K562 (cell line): Measurements from ENCODE around the gene SLC6A1. TPM values are rescaled to one million over a fixed set of nuclear protein-coding genes. Genes with fewer than 3 reads are reported as not detected.

ENCODE experiments used
- ATAC-seq: fragments of 200-7000 bp; cut with Tn5 transposase; 3 replicates; pipeline ENCODE4 v1.9.1; 2020; ENCODE audit warnings: moderate library complexity
- BruUV-seq: library from RNA; stranded (reverse); fragments of 400-500 nt; replicated peaks from 2 replicates; lab custom pipeline; 2021; lab: Mats Ljungman, UMichigan
- CTCF ChIA-PET: fragments of 300-600 bp; formaldehyde crosslinking; extraction: SDS; loops from one replicate; lab custom pipeline; 2021; ENCODE audit warnings: low intra/inter-chr PET ratio; lab: Yijun Ruan, JAX
- POLR2A ChIA-PET: fragments of 300-600, 350-650 bp; sonication (Branson Sonifier 250); formaldehyde crosslinking; extraction: SDS; loops from one replicate; lab custom pipeline; 2021; ENCODE audit warnings: antibody characterized with exemption, inconsistent platforms; lab: Yijun Ruan, JAX
- DNase-seq, 4 experiments: peaks; one replicate each; pipeline versions ENCODE4 v3.0.0 to v3.0.0-alpha.2; 2011 to 2018; ENCODE audit warnings: low spot score in 3 of 4, mixed read lengths in 3 of 4; ENCODE audit errors: extremely low read depth in 1 of 4
- FAIRE-seq: peaks from 2 replicates; lab custom pipeline; 2011; peaks lifted over from hg19 to GRCh38; lab: Jason Lieb, UNC
- H2AFZ ChIP-seq: 2 replicates; pipeline ENCODE4 v1.6.0; 2011; ENCODE audit warnings: low read depth, low read length, control low read depth, inconsistent platforms
- H3K27ac ChIP-seq: fragments of 200-600 bp; 3 replicates; pipeline ENCODE4 v1.8.0; 2011; ENCODE audit warnings: low read depth, mild to moderate bottlenecking, control low read depth, inconsistent platforms, low read length, moderate library complexity, mixed read lengths; ENCODE audit errors: extremely low read depth
- H3K27me3 ChIP-seq, 2 experiments: fragments of 300-600 bp in 1 of 2; 2 replicates in 1 of 2; 3 replicates in 1 of 2; pipeline versions ENCODE4 v1.6.0 to v1.8.0; 2011; ENCODE audit warnings: inconsistent platforms in 2 of 2, low read length in 2 of 2, mild to moderate bottlenecking in 1 of 2, mixed read lengths in 1 of 2, moderate library complexity in 1 of 2; ENCODE audit not compliant: control insufficient read depth in 2 of 2, insufficient read depth in 2 of 2
- H3K36me3 ChIP-seq: fragments of 300-600 bp; 3 replicates; pipeline ENCODE4 v1.8.0; 2011; ENCODE audit warnings: mild to moderate bottlenecking, low read length, inconsistent platforms; ENCODE audit not compliant: control insufficient read depth, insufficient read depth
- H3K4me1 ChIP-seq, 2 experiments: fragments of 200-600 bp in 1 of 2; replicated peaks in 1 of 2; 2 replicates in 1 of 2; 3 replicates in 1 of 2; pipeline versions ENCODE4 v1.5.1 to v1.8.0; 2011; ENCODE audit warnings: inconsistent platforms in 2 of 2, low read length in 2 of 2, mild to moderate bottlenecking in 1 of 2, mixed read lengths in 1 of 2, moderate library complexity in 1 of 2; ENCODE audit not compliant: control insufficient read depth in 2 of 2, insufficient read depth in 2 of 2
- H3K4me2 ChIP-seq: 2 replicates; pipeline ENCODE4 v1.6.1; 2011; ENCODE audit warnings: low read length, control low read depth, inconsistent platforms, mixed read lengths; ENCODE audit not compliant: insufficient read depth
- H3K4me3 ChIP-seq: fragments of 200-600 bp; sonication (generic), shearing (Covaris generic); 2 replicates; pipeline ENCODE4 v1.5.1; 2016; ENCODE audit warnings: control low read depth, inconsistent platforms
- H3K79me2 ChIP-seq: fragments of 200-600 bp; 3 replicates; pipeline ENCODE4 v1.8.0; 2011; ENCODE audit warnings: low read length, inconsistent platforms; ENCODE audit not compliant: control insufficient read depth, insufficient read depth
- H3K9ac ChIP-seq, 2 experiments: 2 replicates each; pipeline versions ENCODE4 v1.6.0 to v1.6.1; 2011; ENCODE audit warnings: low read depth in 2 of 2, low read length in 2 of 2, control low read depth in 1 of 2, inconsistent platforms in 1 of 2, mild to moderate bottlenecking in 1 of 2, mixed read lengths in 1 of 2; ENCODE audit not compliant: insufficient read depth in 1 of 2
- H3K9me1 ChIP-seq: one replicate; pipeline ENCODE4 v1.6.0; 2011; ENCODE audit warnings: inconsistent platforms, mild to moderate bottlenecking, low read length, moderate library complexity; ENCODE audit not compliant: control insufficient read depth, insufficient read depth
- H3K9me3 ChIP-seq: replicated peaks from 2 replicates; pipeline ENCODE4 v1.5.1; 2011; ENCODE audit warnings: low read depth, low read length, inconsistent platforms; ENCODE audit not compliant: control insufficient read depth, insufficient read depth
- H4K20me1 ChIP-seq: replicated peaks from 2 replicates; pipeline ENCODE4 v1.6.1; 2011; ENCODE audit warnings: low read length, inconsistent platforms, mixed read lengths; ENCODE audit not compliant: control insufficient read depth, insufficient read depth
- CREB1 ChIP-seq, 2 experiments: sonication (generic) in 1 of 2; formaldehyde crosslinking in 1 of 2; IDR thresholded peaks; 2 replicates each; pipeline versions ENCODE4 v1.6.1 to v1.8.0; 2012 to 2022; ENCODE audit warnings: inconsistent platforms in 1 of 2, mild to moderate bottlenecking in 1 of 2, missing genetic modification reagents in 1 of 2, moderate library complexity in 1 of 2
- EGR1 ChIP-seq: fragments of 450-650 bp; conservative IDR thresholded peaks from 2 replicates; pipeline ENCODE4 v1.6.1; 2017; ENCODE audit warnings: mild to moderate bottlenecking
- ETS2 ChIP-seq: IDR thresholded peaks from 2 replicates; pipeline ENCODE4 v1.6.1; 2016; ENCODE audit warnings: borderline replicate concordance, missing genetic modification characterization, mild to moderate bottlenecking, moderate library complexity, missing compliant biosample characterization; ENCODE audit not compliant: poor library complexity, severe bottlenecking
- FOXJ2 ChIP-seq: fragments of 200-800 bp; sonication (Bioruptor generic); IDR thresholded peaks from 2 replicates; pipeline ENCODE4 v1.6.1; 2016; ENCODE audit warnings: missing genetic modification characterization, missing compliant biosample characterization
- HOMEZ ChIP-seq: fragments of 250-450 bp; sonication (Bioruptor Pico); IDR thresholded peaks from 2 replicates; pipeline ENCODE4 v1.4.0; 2020; ENCODE audit warnings: mild to moderate bottlenecking, moderate library complexity
- PHF21A ChIP-seq: fragments of 450-650 bp; IDR thresholded peaks from 2 replicates; pipeline ENCODE4 v1.6.1; 2017; ENCODE audit warnings: low read depth, borderline replicate concordance
- SAFB2 ChIP-seq: fragments of 200-400 bp; formaldehyde crosslinking; IDR thresholded peaks from 2 replicates; pipeline ENCODE4 v1.6.1; 2018; ENCODE audit warnings: borderline replicate concordance, low read length, low read depth, moderate library complexity; ENCODE audit not compliant: severe bottlenecking
- SRSF3 ChIP-seq: fragments of 200-400 bp; formaldehyde crosslinking; IDR thresholded peaks from 2 replicates; pipeline ENCODE4 v1.6.1; 2016; ENCODE audit warnings: mild to moderate bottlenecking, low read length, moderate library complexity; ENCODE audit not compliant: insufficient read depth
- ZNF165 ChIP-seq: fragments of 250-450 bp; sonication (Bioruptor Pico); IDR thresholded peaks from 2 replicates; pipeline ENCODE4 v1.4.0; 2020; ENCODE audit warnings: borderline replicate concordance
- ZNF717 ChIP-seq: fragments of 250-450 bp; sonication (Bioruptor Pico); IDR thresholded peaks from 2 replicates; pipeline ENCODE4 v1.5.0; 2021
- ZNF785 ChIP-seq: fragments of 250-450 bp; sonication (Bioruptor Pico); IDR thresholded peaks from 2 replicates; pipeline ENCODE4 v1.4.0; 2020; ENCODE audit warnings: mild to moderate bottlenecking
- WGBS: fragments of 100-300 bp; shearing (Covaris generic); methylation state at CpG from one replicate; pipeline ENCODE4 v1.1.6; 2016; ENCODE audit warnings: low coverage, mixed read lengths; ENCODE audit not compliant: insufficient coverage; ENCODE audit errors: missing lambda C conversion rate; 5-methylcytosine and 5-hydroxymethylcytosine counted together
- in situ Hi-C: fragments of 300-500 bp; cut with MboI; formaldehyde crosslinking; loops from 4 replicates; pipeline ENCODE4 v1.15.0; 2018; ENCODE audit warnings: inconsistent platforms, mixed read lengths
- intact Hi-C: fragments of 100-400 bp; cut with micrococcal nuclease; formaldehyde crosslinking; loops from 2 replicates; pipeline ENCODE4 v1.14.2; 2022
- polyA plus RNA-seq, 8 experiments: library from polyadenylated mRNA; depleted of rRNA in 4 of 8; stranded (reverse) in 5 of 8; unstranded in 3 of 8; fragments of >200 nt; fragmentation: Nextera tagmentation in 2 of 8; fragmentation: Illumina TruSeq in 1 of 8; extraction: Ambion mirVana in 2 of 8; extraction: Trizol in 1 of 8; gene quantifications; 2 replicates each; pipeline versions ENCODE4 v1.2.1 to v1.2.3, GENCODE V29; 2011 to 2014; ENCODE audit warnings: inconsistent platforms in 1 of 8, missing spikeins in 1 of 8
- total RNA-seq, 7 experiments: library from RNA; depleted of rRNA in 6 of 7; stranded (reverse); fragments of >200 nt in 6 of 7; fragmentation: Illumina TruSeq in 2 of 7; extraction: Trizol in 2 of 7; gene quantifications; 2 replicates each; pipeline versions ENCODE4 v1.2.1 to v1.2.3, GENCODE V29; 2011 to 2021; ENCODE audit warnings: low replicate concordance in 1 of 7

SLC6A1 gene
- total and polyA plus RNA-seq, 9 of the 15 experiments (the other 6 are each of a cell fraction or from before 2014, with no cell fraction given) = not detected

DNA sequence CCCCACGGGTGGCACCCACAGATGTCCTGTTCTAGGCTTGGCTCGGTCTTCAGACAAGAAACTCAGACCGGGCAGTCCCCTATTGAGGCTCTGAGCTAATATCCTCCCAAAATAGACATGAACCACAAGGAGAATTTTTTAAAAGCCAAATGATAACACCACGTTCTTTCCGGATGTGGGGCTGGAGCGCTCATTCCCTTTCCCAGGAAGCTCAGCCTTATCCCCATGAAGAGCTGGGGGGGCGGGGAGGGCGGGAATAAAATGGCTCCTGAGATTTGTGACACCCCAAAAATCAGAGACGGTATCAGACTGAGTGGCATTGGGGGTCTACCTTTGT, 1.1 kb downstream of the SLC6A1 start (continued):
- TF ChIP-seq FOXJ2 (tag) (no peak), PHF21A (no peak)
- TF ChIP-seq, all 486 proteins: peak for 0

DNA sequence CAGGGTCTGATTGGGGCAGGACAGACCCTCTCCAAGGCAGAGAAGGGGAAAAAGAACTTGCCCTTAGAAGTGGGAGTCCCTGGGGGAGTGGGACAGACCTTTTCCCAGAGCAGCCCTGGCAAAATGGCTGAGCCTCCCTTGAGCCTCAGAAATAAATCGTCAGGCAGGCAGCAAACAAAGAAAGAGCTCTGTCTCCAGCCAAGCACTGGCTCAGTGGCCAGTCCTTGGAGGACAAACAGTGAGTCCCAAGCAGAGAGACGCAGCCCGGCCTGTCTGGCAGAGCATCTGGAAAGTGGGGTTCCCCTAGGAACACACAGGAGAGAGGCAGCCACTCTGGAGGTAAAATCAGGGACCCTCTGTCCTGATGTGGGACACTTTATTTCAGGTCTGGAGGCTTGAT, 1.8 kb downstream of the SLC6A1 start:
- Histone ChIP-seq H3K4me3 (no peak overlapping the region), H3K9me3 (no peaks in the 10 kb centered on the region), H3K27ac (no peak overlapping the region), H3K4me1 (peaks cover 0 to 6% of the 10 kb centered on the region in 2 experiments; a peak in 1 of 5 replicates), H3K27me3 (peaks cover 13 to 53% of the 10 kb centered on the region in 2 experiments; a peak in 3 of 5 replicates), H3K9me1 (no peaks in the 10 kb centered on the region), H3K79me2 (no peaks in the 10 kb centered on the region), H4K20me1 (peaks cover 22% of the 10 kb centered on the region; the same call in 1 of the 2 replicates), H3K4me2 (no peak overlapping the region), H2AFZ (no peak overlapping the region), H3K36me3 (no peaks in the 10 kb centered on the region), H3K9ac (no peak overlapping the region)
- FAIRE-seq (no peak), ATAC-seq (no peak), DNase-seq (no peak)
- no TSS peak for BruUV-seq
- ChIA-PET POLR2A (no interaction called here), CTCF (no interaction called here)
- intact Hi-C loops = no loop called here
- in situ Hi-C loops = no loop called here
- TF ChIP-seq ZNF165 (CRISPR knock-in tag) (no peak), ZNF785 (CRISPR knock-in tag) (no peak), EGR1 (no peak), HOMEZ (CRISPR knock-in tag) (no peak), SRSF3 (no peak), ZNF717 (CRISPR knock-in tag) (no peak), CREB1 (IDR thresholded peaks at IDR 0.05) (no peak), CREB1 (CRISPR knock-in tag; IDR thresholded peaks at IDR 0.05) (no peak), SAFB2 (no peak), ETS2 (tag) (no peak)
- 0% methylated on average over 3 of the region's 3 CpGs for whole genome bisulfite sequencing
